Mucosa of gallbladder (tissue), 1 donor: Measurements from ENCODE around the gene LRRC10. TPM values are rescaled to one million over a fixed set of nuclear protein-coding genes. Genes with fewer than 3 reads are reported as not detected.

Experiments
- DNase-seq: peaks from one replicate; pipeline ENCODE4 v3.0.0-alpha.2; 2020; ENCODE audit warnings: low spot score
- total RNA-seq: library from RNA; stranded (reverse); gene quantifications from one replicate; pipeline ENCODE4 v1.2.1, GENCODE V29; 2021
- donor health status: DM: no; HTN: no; CAD: no.

LRRC10 gene
- total RNA-seq, 1 donor from 2014 or later = not detected

- no peak for DNase-seq
Observed at GRCh38 chr12:69570000-69570516, 40.6 kb downstream of the LRRC10 start.

GRCh38 chr12:69569236-69569635, 41.5 kb downstream of the LRRC10 start:
- no peak for DNase-seq

GRCh38 chr12:69566603-69567002, 44.1 kb downstream of the LRRC10 start:
- no peak for DNase-seq

- DNase-seq = no peak
Observed at GRCh38 chr12:69563166-69563762, 47.4 kb downstream of the LRRC10 start.

Other genes with a start within 250 kb of the LRRC10 start
- gene FRS2, start 140.5 kb downstream of the LRRC10 start, total RNA-seq = 31.1 TPM
- gene CCT2, start 25.4 kb downstream of the LRRC10 start, total RNA-seq = 86.5 TPM
- 0.46 TPM for gene BEST3, start 88.4 kb upstream of the LRRC10 start, total RNA-seq
- gene RAB3IP, start 128.0 kb upstream of the LRRC10 start, total RNA-seq = 42.4 TPM
- 0.95 TPM for gene MYRFL, start 214.3 kb upstream of the LRRC10 start, total RNA-seq